Small intestine (tissue), 7 donors: ENCODE measurements around the gene SIN3A. TPM values are rescaled to one million over a fixed set of nuclear protein-coding genes. Genes with fewer than 3 reads are reported as not detected.
"Not testable (repeated sequence)": the region's sequence is repeated elsewhere in the genome, so short reads cannot be mapped to it uniquely, and the experiment has no call there.

Experiments
- DNase-seq, 2 donors: peaks; one replicate each; pipeline versions ENCODE4 v3.0.0 to v3.0.0-alpha.2; 2013
- FAIRE-seq: peaks from 2 replicates; lab custom pipeline; 2012; peaks lifted over from hg19 to GRCh38; lab: Jason Lieb, UNC
- H3K27ac ChIP-seq, 3 donors: one replicate each; pipeline ENCODE4 v1.5.1; 2013; ENCODE audit warnings: low read length in 2 of 3, mild to moderate bottlenecking in 2 of 3, control low read depth in 1 of 3, inconsistent platforms in 1 of 3, low read depth in 1 of 3, moderate library complexity in 1 of 3
- H3K27me3 ChIP-seq, 3 donors: one replicate each; pipeline ENCODE4 v1.6.1; 2013; ENCODE audit warnings: low read length in 3 of 3, inconsistent platforms in 1 of 3; ENCODE audit not compliant: control insufficient read depth in 3 of 3, insufficient read depth in 3 of 3
- H3K36me3 ChIP-seq, 3 donors: one replicate each; pipeline ENCODE4 v1.6.1; 2013; ENCODE audit warnings: low read length in 3 of 3, inconsistent platforms in 1 of 3, low read depth in 1 of 3, mild to moderate bottlenecking in 1 of 3, moderate library complexity in 1 of 3; ENCODE audit not compliant: control insufficient read depth in 3 of 3, insufficient read depth in 2 of 3
- H3K4me1 ChIP-seq, 3 donors: one replicate each; pipeline ENCODE4 v1.6.1; 2013; ENCODE audit warnings: low read length in 2 of 3, inconsistent platforms in 1 of 3, low read depth in 1 of 3, mild to moderate bottlenecking in 1 of 3, moderate library complexity in 1 of 3; ENCODE audit not compliant: control insufficient read depth in 3 of 3, insufficient read depth in 2 of 3
- H3K4me3 ChIP-seq, 3 donors: one replicate each; pipeline ENCODE4 v1.5.1; 2013; ENCODE audit warnings: low read length in 3 of 3, control low read depth in 1 of 3, inconsistent platforms in 1 of 3, low read depth in 1 of 3, mild to moderate bottlenecking in 1 of 3, moderate library complexity in 1 of 3
- H3K9me3 ChIP-seq, 2 donors: one replicate each; pipeline ENCODE4 v1.6.1; 2013; ENCODE audit warnings: low read depth in 1 of 2, low read length in 1 of 2; ENCODE audit not compliant: control insufficient read depth in 2 of 2, insufficient read depth in 1 of 2
- WGBS, 3 donors: extraction: QIAGEN DNeasy Blood & Tissue Kit; methylation state at CpG; one replicate each; pipeline ENCODE4 v1.1.7; 2013; 5-methylcytosine and 5-hydroxymethylcytosine counted together
- polyA plus RNA-seq, 4 donors: library from polyadenylated mRNA; stranded (reverse) in 3 of 4; unstranded in 1 of 4; fragments of 200-250 nt in 3 of 4; fragments of 120-200 nt in 1 of 4; gene quantifications; one replicate each; pipeline versions ENCODE4 v1.2.1 to v1.2.3, GENCODE V29; 2013
- donor health status: healthy with polysubstance abuse.
- donor health status: control.
- donor health status: control.
- donor health status: Bipolar disorder and iron deficiency.
- donor health status: healthy.

The SIN3A gene
- polyA plus RNA-seq, 4 donors, result 7.6 to 36.0 (median 11.9) TPM

DNA sequence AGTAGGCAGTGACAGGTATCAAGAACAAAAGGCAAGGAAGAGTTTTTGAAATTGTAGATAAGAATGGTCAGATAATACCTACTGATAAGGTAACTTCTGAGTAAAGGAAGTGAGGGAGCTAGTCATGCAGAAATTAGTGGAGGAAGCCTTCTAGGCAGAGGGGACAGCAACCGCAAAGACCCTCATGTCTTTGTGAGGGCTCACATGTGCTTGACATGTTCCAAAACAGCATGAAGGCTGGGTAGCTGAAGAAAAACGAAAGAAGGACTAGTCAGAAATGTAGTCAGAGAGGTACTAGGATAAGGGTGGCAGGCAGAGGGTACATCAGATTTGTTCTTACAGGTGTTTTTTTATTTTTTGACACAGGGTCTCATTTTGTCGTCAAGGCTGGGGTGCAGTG, 5.3 kb downstream of the SIN3A start:
- H3K9me3 ChIP-seq, result no peaks in the 10 kb centered on the region
- peaks cover 0 to 3% (median 0%) of the 10 kb centered on the region in 3 donors for H3K4me1 ChIP-seq
- H3K27ac ChIP-seq, result no peak overlapping the region
- WGBS, 3 donors, result 71 to 86% (median 71%) methylated on average over 3 of the region's 3 CpGs
- peaks cover 2 to 31% (median 2%) of the 10 kb centered on the region in 3 donors for H3K36me3 ChIP-seq
- DNase-seq (no peak), FAIRE-seq (no peak)
- H3K27me3 ChIP-seq, result no peaks in the 10 kb centered on the region
- no peak overlapping the region for H3K4me3 ChIP-seq

DNA sequence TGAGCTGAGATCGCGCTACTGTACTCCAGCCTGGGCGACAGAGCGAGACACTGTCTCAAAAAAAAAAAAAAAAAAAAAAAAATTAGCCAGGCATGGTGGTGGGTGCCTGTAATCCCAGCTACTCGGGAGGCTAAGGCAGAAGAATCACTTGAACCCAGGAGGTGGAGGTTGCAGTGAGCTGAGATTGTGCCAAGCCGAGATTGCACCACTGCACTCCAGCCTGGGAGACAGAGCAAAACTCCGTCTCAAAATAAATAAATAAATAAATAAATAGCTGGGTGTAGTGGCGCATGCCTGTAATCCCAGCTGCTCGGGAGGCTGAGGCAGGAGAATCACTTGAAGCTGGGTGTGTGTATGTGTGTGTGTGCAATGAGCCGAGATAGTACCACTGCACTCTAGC, 6.2 kb downstream of the SIN3A start:
- FAIRE-seq, result not testable (repeated sequence)
- WGBS, 3 donors, result 91 to 92% (median 91%) methylated on average over 10 of the region's 10 CpGs

DNA sequence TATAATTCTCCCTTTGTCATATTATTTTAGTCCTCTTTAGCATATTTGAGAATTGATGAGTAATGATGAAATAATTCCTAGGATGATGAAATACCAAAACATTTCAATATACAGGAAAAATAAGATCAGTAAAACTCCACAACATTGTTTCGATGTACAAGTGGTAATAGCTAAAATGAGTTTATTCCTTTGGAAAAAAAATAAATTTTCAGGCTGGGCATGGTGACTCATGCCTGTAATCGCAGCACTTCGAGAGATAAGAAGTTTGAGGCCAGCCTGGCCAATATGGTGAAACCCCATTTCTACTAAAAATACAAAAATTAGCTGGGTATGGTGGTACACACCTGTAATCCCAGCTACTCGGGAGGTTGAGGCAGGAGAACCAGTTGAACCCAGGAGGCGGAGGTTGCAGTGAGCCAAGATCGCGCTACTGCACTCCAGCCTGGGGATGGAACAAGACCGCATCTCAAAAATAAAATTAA, 7.5 kb downstream of the SIN3A start:
- H3K4me1 ChIP-seq, H3K27ac ChIP-seq, H3K27me3 ChIP-seq, FAIRE-seq, H3K4me3 ChIP-seq, H3K9me3 ChIP-seq, DNase-seq: not testable (repeated sequence)
- peaks cover 2 to 31% (median 2%) of the 10 kb centered on the region in 3 donors for H3K36me3 ChIP-seq
- 82 to 84% (median 83%) methylated on average over 8 of the region's 8 CpGs for WGBS, 3 donors

More for the DNA sequence above, 6.2 kb downstream of the SIN3A start:
- not testable (repeated sequence) for H3K27me3 ChIP-seq, DNase-seq, H3K27ac ChIP-seq, H3K9me3 ChIP-seq, H3K4me3 ChIP-seq, H3K4me1 ChIP-seq
- peaks cover 2 to 31% (median 2%) of the 10 kb centered on the region in 3 donors for H3K36me3 ChIP-seq

DNA sequence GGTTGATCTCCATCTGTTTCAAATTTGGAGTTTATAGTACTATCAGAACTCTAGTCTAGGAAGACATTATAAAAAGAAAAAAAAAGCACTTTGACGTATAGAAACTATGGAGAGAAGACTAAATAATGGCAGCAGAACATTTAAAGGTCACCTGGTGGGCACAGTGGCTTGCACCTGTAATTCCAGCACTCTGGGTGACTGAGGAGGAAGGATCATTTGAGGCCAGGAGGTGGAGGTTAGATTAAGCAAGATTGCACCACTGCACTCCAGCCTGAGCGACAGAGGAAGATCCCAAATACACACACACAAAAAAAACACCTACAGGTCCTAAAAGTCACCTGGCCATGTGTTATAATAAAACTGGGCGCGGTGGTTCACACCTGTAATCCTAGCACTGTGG, 13.8 kb downstream of the SIN3A start:
- DNase-seq (no peak), FAIRE-seq (no peak)
- Histone ChIP-seq H3K36me3 (peaks cover 2 to 37% (median 6%) of the 10 kb centered on the region in 3 donors), H3K9me3 (no peaks in the 10 kb centered on the region), H3K4me1 (no peaks in the 10 kb centered on the region), H3K27ac (no peak overlapping the region), H3K27me3 (no peaks in the 10 kb centered on the region), H3K4me3 (no peak overlapping the region)
- 93 to 95% (median 93%) methylated on average over 4 of the region's 4 CpGs for WGBS, 3 donors

DNA sequence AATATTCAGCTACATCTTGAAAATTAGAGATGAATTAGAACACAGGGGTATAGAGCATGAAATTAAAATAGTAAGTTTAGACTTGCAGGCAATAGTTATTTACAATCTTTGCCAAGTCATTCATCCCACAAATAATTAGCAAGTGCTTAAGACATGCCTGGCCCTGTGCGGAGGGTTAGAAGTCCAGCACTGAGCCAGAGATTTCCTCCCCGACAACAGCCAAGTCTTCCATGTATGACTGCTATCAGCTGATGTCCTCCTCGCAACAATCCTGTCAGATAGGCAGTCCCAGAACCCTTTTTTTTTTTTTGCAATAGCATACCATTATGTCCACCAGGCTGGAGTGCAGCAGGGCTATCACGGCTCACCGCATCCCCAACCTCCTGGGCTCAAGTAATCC, 14.6 kb downstream of the SIN3A start:
- Histone ChIP-seq H3K4me3 (no peak overlapping the region), H3K27ac (no peak overlapping the region), H3K36me3 (peaks cover 2 to 33% (median 6%) of the 10 kb centered on the region in 3 donors), H3K4me1 (no peaks in the 10 kb centered on the region), H3K9me3 (no peaks in the 10 kb centered on the region), H3K27me3 (no peaks in the 10 kb centered on the region)
- DNase-seq (no peak), FAIRE-seq (no peak)
- 81 to 94% (median 94%) methylated on average over 5 of the region's 5 CpGs for WGBS, 3 donors

DNA sequence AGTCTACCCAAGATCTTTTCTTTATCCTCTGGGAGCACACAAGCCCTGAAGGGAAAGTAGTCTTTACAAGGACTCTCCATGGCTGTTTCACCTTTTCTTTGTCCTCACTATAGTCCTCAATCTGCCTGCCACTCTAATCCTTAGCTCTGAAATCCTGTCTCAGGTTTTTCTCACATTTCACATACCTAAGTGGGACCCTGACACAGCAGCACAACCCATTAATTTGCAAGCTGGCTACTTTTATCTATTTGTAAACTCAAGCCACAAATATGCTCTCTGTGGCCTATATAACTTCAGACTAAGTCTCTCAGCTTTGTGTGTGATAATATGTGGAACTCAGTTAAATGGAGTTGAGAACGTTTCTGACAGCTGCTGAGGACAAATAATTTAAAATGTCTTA, 19.8 kb downstream of the SIN3A start:
- Histone ChIP-seq H3K4me1 (no peaks in the 10 kb centered on the region), H3K4me3 (no peak overlapping the region), H3K36me3 (peaks cover 6 to 46% (median 7%) of the 10 kb centered on the region in 3 donors), H3K27ac (no peak overlapping the region), H3K27me3 (no peaks in the 10 kb centered on the region), H3K9me3 (no peaks in the 10 kb centered on the region)
- no peak for DNase-seq
- FAIRE-seq, result no peak
- WGBS, 3 donors, result 35 to 41% (median 39%) methylated on average over 1 of the region's 1 CpG

DNA sequence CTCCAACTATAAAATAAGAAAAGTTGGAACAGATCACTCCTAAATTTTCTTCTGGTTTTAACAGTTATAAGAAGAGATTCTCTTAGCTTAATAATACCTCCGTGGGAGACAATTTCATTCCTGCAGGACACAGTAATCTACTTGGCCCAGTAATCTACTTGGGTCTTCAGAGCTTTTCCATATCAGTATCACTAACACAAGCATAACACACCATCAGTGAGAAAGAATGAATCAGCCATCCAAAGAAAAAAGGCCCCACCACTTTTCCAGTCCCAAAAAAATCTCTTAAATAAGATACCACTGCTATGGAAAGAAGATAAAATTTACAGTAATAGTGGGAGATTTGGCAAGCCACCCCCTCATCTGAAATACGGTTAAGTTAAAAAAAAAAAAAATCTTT, 20.2 kb downstream of the SIN3A start:
- no peak overlapping the region for H3K27ac ChIP-seq
- no peak overlapping the region for H3K4me3 ChIP-seq
- FAIRE-seq (no peak), DNase-seq (no peak)
- no peaks in the 10 kb centered on the region for H3K4me1 ChIP-seq
- H3K9me3 ChIP-seq, result no peaks in the 10 kb centered on the region
- H3K36me3 ChIP-seq, result peaks cover 6 to 49% (median 7%) of the 10 kb centered on the region in 3 donors
- H3K27me3 ChIP-seq, result no peaks in the 10 kb centered on the region
- 80 to 90% (median 81%) methylated on average over 2 of the region's 2 CpGs for WGBS, 3 donors

DNA sequence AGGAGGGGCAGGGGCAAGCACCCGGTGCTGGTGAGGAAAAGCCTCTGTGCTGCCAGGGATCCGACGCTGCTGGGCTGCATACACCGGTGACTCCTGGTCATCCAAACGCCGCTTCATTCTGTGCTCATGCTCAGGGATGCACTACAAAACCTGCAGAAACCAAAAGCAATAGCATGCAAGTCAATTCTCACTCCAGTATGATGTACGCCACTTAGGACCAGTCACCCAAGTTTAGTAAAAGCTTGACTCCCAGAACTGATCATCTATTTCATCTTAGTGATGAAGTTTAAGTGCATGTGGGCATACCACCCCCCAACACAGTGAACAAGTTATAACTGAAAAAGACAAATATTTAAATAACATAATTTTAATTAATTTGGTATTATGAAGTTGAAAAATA, 21.2 kb downstream of the SIN3A start:
- no peaks in the 10 kb centered on the region for H3K27me3 ChIP-seq
- H3K27ac ChIP-seq, result no peak overlapping the region
- H3K36me3 ChIP-seq, result peaks cover 4 to 41% (median 6%) of the 10 kb centered on the region in 3 donors
- H3K4me3 ChIP-seq, result no peak overlapping the region
- no peaks in the 10 kb centered on the region for H3K9me3 ChIP-seq
- 94 to 96% (median 96%) methylated on average over 7 of the region's 7 CpGs for WGBS, 3 donors
- FAIRE-seq, result no peak
- no peak for DNase-seq
- H3K4me1 ChIP-seq, result no peaks in the 10 kb centered on the region

DNA sequence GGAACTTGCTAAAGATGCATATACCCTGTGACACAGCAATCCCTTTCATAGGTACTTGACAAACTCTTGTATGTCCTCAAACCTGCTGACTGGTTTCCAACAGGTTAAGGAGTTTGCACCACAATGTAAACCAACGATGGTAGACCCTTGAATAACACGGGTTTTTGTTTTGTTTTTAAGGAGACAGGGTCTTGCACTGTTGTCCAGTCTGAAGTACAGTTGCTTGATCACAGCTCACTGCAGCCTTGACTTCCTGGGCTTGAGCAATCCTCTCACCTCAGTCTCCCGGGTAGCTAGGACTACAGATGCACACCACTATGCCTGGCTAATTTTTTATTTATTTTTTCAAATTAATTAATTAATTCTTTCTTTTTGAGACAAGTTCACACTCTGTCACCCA, 23.3 kb downstream of the SIN3A start:
- no peak for FAIRE-seq
- WGBS, 3 donors, result 80 to 88% (median 84%) methylated on average over 3 of the region's 3 CpGs

More for the DNA sequence above, 23.3 kb downstream of the SIN3A start:
- no peak overlapping the region for H3K4me3 ChIP-seq
- no peaks in the 10 kb centered on the region for H3K27me3 ChIP-seq
- no peaks in the 10 kb centered on the region for H3K9me3 ChIP-seq
- no peak for DNase-seq
- H3K4me1 ChIP-seq, result no peaks in the 10 kb centered on the region
- no peak overlapping the region for H3K27ac ChIP-seq
- H3K36me3 ChIP-seq, result peaks cover 7 to 52% (median 8%) of the 10 kb centered on the region in 3 donors
